H1 (cell line): ENCODE measurements around the gene TP63. TPM values are rescaled to one million over a fixed set of nuclear protein-coding genes. Genes with fewer than 3 reads are reported as not detected.

Experiments used
- CTCF ChIA-PET: fragments of 300-600 bp; sonication (Branson Sonifier 250); formaldehyde crosslinking; loops from one replicate; lab custom pipeline; 2021; ENCODE audit not compliant: partially characterized antibody; lab: Charles Lee
- POLR2A ChIA-PET: fragments of 300-600 bp; sonication (Branson Sonifier 250); formaldehyde crosslinking; loops from one replicate; lab custom pipeline; 2021; ENCODE audit warnings: inconsistent platforms; ENCODE audit not compliant: partially characterized antibody; lab: Charles Lee
- DNase-seq, 2 experiments: peaks; one replicate each; pipeline versions ENCODE4 v3.0.0 to v3.0.0-alpha.2; 2010 to 2022; ENCODE audit warnings: low spot score in 2 of 2, low read depth in 1 of 2, mixed read lengths in 1 of 2
- FAIRE-seq: peaks from 2 replicates; lab custom pipeline; 2011; peaks lifted over from hg19 to GRCh38; lab: Jason Lieb, UNC
- H2AFZ ChIP-seq: 2 replicates; pipeline ENCODE4 v1.8.1; 2012; ENCODE audit warnings: low read length, inconsistent platforms
- H2AK5ac ChIP-seq: 2 replicates; pipeline ENCODE4 v1.6.1; 2013; ENCODE audit warnings: low read depth, low read length
- H2BK120ac ChIP-seq: replicated peaks from 2 replicates; pipeline ENCODE3; 2013; ENCODE audit warnings: low read depth, low read length, inconsistent platforms
- H2BK12ac ChIP-seq: 2 replicates; pipeline ENCODE4 v1.6.1; 2013; ENCODE audit warnings: low read depth, low read length
- H2BK15ac ChIP-seq: 2 replicates; pipeline ENCODE4 v1.6.1; 2013; ENCODE audit warnings: low read length
- H2BK20ac ChIP-seq: 2 replicates; pipeline ENCODE4 v1.6.1; 2013; ENCODE audit warnings: low read length
- H2BK5ac ChIP-seq: 2 replicates; pipeline ENCODE4 v1.6.1; 2013; ENCODE audit warnings: low read depth, low read length
- H3K14ac ChIP-seq: 2 replicates; pipeline ENCODE4 v1.6.1; 2013; ENCODE audit warnings: inconsistent platforms; ENCODE audit not compliant: insufficient read length
- H3K18ac ChIP-seq: 2 replicates; pipeline ENCODE4 v1.6.1; 2013; ENCODE audit warnings: low read length; ENCODE audit errors: extremely low read depth
- H3K23ac ChIP-seq: 2 replicates; pipeline ENCODE4 v1.6.1; 2013; ENCODE audit warnings: inconsistent platforms; ENCODE audit not compliant: insufficient read length
- H3K23me2 ChIP-seq: 2 replicates; pipeline ENCODE4 v1.6.1; 2013; ENCODE audit warnings: low read depth, low read length
- H3K27ac ChIP-seq: 2 replicates; pipeline ENCODE4 v1.6.1; 2011; ENCODE audit warnings: low read depth, low read length, inconsistent platforms
- H3K27me3 ChIP-seq, 4 experiments: replicated peaks in 1 of 4; 1 replicate in 1 of 4; 2 replicates in 3 of 4; pipeline versions ENCODE4 v1.6.1 to v1.8.1; 2011 to 2013; ENCODE audit warnings: low read length in 3 of 4, mild to moderate bottlenecking in 3 of 4, inconsistent platforms in 2 of 4, mixed read lengths in 2 of 4, moderate library complexity in 1 of 4; ENCODE audit not compliant: control insufficient read depth in 3 of 4, insufficient read depth in 3 of 4; ENCODE audit errors: extremely low read depth in 1 of 4
- H3K36me3 ChIP-seq, 4 experiments: 2 replicates each; pipeline versions ENCODE4 v1.6.1 to v1.8.1; 2011 to 2013; ENCODE audit warnings: mild to moderate bottlenecking in 4 of 4, low read length in 3 of 4, moderate library complexity in 2 of 4, control low read depth in 1 of 4, inconsistent platforms in 1 of 4; ENCODE audit not compliant: insufficient read depth in 4 of 4, control insufficient read depth in 2 of 4
- H3K4ac ChIP-seq: replicated peaks from 2 replicates; pipeline ENCODE3; 2013; ENCODE audit warnings: low read length, low read depth, mixed read lengths, inconsistent platforms; ENCODE audit not compliant: insufficient read length
- H3K4me1 ChIP-seq, 4 experiments: replicated peaks in 1 of 4; 1 replicate in 1 of 4; 2 replicates in 3 of 4; pipeline versions ENCODE4 v1.6.1 to v1.8.1; 2011 to 2013; ENCODE audit warnings: low read length in 3 of 4, inconsistent platforms in 2 of 4, mixed read lengths in 1 of 4; ENCODE audit not compliant: insufficient read depth in 4 of 4, control insufficient read depth in 3 of 4
- H3K4me2 ChIP-seq, 2 experiments: 2 replicates each; pipeline versions ENCODE4 v1.6.1 to v1.8.1; 2011 to 2013; ENCODE audit warnings: low read depth in 2 of 2, low read length in 2 of 2, control low read depth in 1 of 2, inconsistent platforms in 1 of 2, mild to moderate bottlenecking in 1 of 2; ENCODE audit not compliant: insufficient read depth in 1 of 2
- H3K4me3 ChIP-seq, 4 experiments: fragments of 200-600, 300-600 bp in 1 of 4; sonication (generic), shearing (Covaris generic), sonication (Bioruptor Twin) in 1 of 4; 2 replicates each; pipeline versions ENCODE4 v1.5.1 to v1.8.1; 2011 to 2016; ENCODE audit warnings: low read length in 4 of 4, low read depth in 3 of 4, control low read depth in 2 of 4, inconsistent platforms in 2 of 4, mild to moderate bottlenecking in 2 of 4, mixed read lengths in 1 of 4, moderate library complexity in 1 of 4; ENCODE audit not compliant: insufficient read depth in 2 of 4; ENCODE audit errors: extremely low read depth in 1 of 4
- H3K56ac ChIP-seq: replicated peaks from 2 replicates; pipeline ENCODE3; 2013; ENCODE audit warnings: low read depth, mild to moderate bottlenecking, mixed read lengths, low read length, inconsistent platforms; ENCODE audit not compliant: insufficient read length
- H3K79me1 ChIP-seq: 2 replicates; pipeline ENCODE4 v1.6.1; 2013; ENCODE audit warnings: low read depth, low read length, control low read depth
- H3K79me2 ChIP-seq, 2 experiments: 2 replicates each; pipeline versions ENCODE4 v1.6.1 to v1.8.1; 2012 to 2013; ENCODE audit warnings: low read length in 2 of 2, mild to moderate bottlenecking in 2 of 2, inconsistent platforms in 1 of 2; ENCODE audit not compliant: insufficient read depth in 2 of 2, control insufficient read depth in 1 of 2
- H3K9ac ChIP-seq, 4 experiments: replicated peaks in 1 of 4; 1 replicate in 1 of 4; 2 replicates in 3 of 4; pipeline versions ENCODE4 v1.6.1 to v1.8.1; 2011 to 2013; ENCODE audit warnings: low read depth in 3 of 4, low read length in 3 of 4, control low read depth in 2 of 4, mild to moderate bottlenecking in 2 of 4, moderate library complexity in 2 of 4, inconsistent platforms in 1 of 4; ENCODE audit errors: extremely low read depth in 1 of 4
- H3K9me3 ChIP-seq, 2 experiments: 2 replicates each; pipeline versions ENCODE4 v1.6.1 to v1.8.1; 2012 to 2013; ENCODE audit warnings: mild to moderate bottlenecking in 2 of 2, moderate library complexity in 2 of 2, control low read depth in 1 of 2, inconsistent platforms in 1 of 2, low read depth in 1 of 2, low read length in 1 of 2, mixed read lengths in 1 of 2; ENCODE audit not compliant: insufficient read depth in 2 of 2
- H4K20me1 ChIP-seq, 2 experiments: replicated peaks in 1 of 2; 2 replicates each; pipeline versions ENCODE3 to v1.8.1; 2011 to 2013; ENCODE audit warnings: inconsistent platforms in 2 of 2, low read length in 2 of 2, mild to moderate bottlenecking in 1 of 2; ENCODE audit not compliant: insufficient read depth in 2 of 2, control insufficient read depth in 1 of 2
- H4K5ac ChIP-seq: 2 replicates; pipeline ENCODE4 v1.6.1; 2013; ENCODE audit warnings: low read length, low read depth, mixed read lengths, inconsistent platforms; ENCODE audit not compliant: insufficient read length
- H4K8ac ChIP-seq: 2 replicates; pipeline ENCODE4 v1.8.0; 2013; ENCODE audit warnings: mild to moderate bottlenecking, moderate library complexity, low read length, inconsistent platforms; ENCODE audit not compliant: insufficient read depth; ENCODE audit errors: extremely low read depth
- H4K91ac ChIP-seq: replicated peaks from 2 replicates; pipeline ENCODE3; 2013; ENCODE audit warnings: low read length, mixed read lengths, inconsistent platforms; ENCODE audit not compliant: insufficient read length
- CHD1 ChIP-seq: IDR thresholded peaks from 2 replicates; pipeline ENCODE4 v1.6.1; 2012; ENCODE audit warnings: low read depth, low read length, improper control_type of control experiment
- KDM4A ChIP-seq: IDR thresholded peaks from one replicate; pipeline ENCODE4 v1.7.1; 2012; ENCODE audit warnings: low read depth, mild to moderate bottlenecking, moderate library complexity, low read length, inconsistent platforms; ENCODE audit not compliant: severe bottlenecking
- WGBS, 2 experiments: shearing (Covaris generic) in 1 of 2; methylation state at CpG; one replicate each; pipeline versions ENCODE4 v1.1.6 to v1.1.7; 2013 to 2015; ENCODE audit warnings: low lambda C conversion rate in 2 of 2, mixed read lengths in 2 of 2, inconsistent platforms in 1 of 2, low coverage in 1 of 2, missing lambda C conversion rate in 1 of 2; ENCODE audit not compliant: insufficient replicate concordance in 2 of 2, insufficient coverage in 1 of 2, insufficient read length in 1 of 2; ENCODE audit errors: extremely low coverage in 1 of 2, missing lambda C conversion rate in 1 of 2; 5-methylcytosine and 5-hydroxymethylcytosine counted together
- polyA plus RNA-seq, 7 experiments: library from polyadenylated mRNA; depleted of rRNA in 3 of 7; stranded (reverse) in 5 of 7; unstranded in 2 of 7; fragments of >200 nt in 5 of 7; fragments of 200-250 nt in 2 of 7; gene quantifications; 1 replicate in 5 of 7; 2 replicates in 1 of 7; 4 replicates in 1 of 7; pipeline versions ENCODE4 v1.2.1 to v1.2.3, GENCODE V29; 2011 to 2013; ENCODE audit warnings: missing spikeins in 2 of 7, mixed read lengths in 2 of 7
- total RNA-seq: library from RNA; stranded (reverse); fragmentation: NEBNext Ultra II Directional; extraction: Animal tissue kit (Norgen Biotek cat#: 25700); gene quantifications from 2 replicates; pipeline ENCODE4 v1.2.1, GENCODE V29; 2021

Gene TP63
- total and polyA plus RNA-seq, 2 of the 8 experiments (the other 6 are each of a cell fraction or from before 2014, with no cell fraction given), result not detected

DNA sequence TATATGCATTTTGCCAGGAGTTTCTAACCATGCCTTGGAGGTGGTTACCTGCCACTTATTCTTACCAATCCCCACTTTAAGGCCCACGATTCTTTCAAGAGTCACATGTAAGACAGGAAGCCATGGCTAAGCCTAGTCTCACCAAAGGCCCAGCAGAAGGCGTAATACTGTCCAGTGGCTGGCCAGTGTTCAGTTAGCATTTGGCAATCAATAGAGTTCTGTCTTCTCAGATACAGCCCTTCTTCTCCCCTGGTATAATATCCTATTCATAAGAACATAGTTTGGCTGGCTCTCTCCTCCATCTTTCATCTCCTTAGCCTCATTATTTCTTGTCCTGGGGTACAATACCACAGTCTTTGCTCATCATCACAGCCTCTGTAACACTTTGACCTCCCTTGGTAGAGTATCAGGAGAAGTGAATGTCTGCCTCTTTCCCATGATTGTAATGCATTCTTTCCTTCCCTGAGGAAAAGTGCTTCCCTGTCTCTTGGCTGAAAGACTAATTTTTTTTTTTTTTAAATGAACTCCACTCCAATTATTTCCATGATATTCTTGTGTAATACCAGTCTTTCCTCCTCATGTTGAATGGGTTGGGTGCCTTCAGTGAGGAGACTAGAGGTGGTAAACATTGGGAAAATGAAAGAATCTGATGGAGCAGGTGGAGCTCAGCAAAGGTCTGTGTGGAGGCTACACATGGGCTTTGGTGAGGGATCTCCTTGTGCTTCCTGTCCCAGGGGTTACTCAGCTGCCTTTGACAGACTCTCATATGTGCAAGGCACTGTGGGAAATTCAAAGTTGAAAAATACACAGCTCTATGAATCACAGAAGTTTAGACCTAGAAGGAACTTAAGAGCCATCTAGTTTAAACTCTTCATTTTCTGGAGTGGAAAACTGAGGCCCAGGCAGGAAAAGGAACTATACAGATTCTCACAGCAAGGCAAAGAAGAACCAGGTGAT, 271.3 kb downstream of the TP63 start:
- Histone ChIP-seq H2BK15ac (no peak overlapping the region), H3K27me3 (peaks cover 0 to 1% (median 0%) of the 10 kb centered on the region in 4 experiments; a peak in 1 of 7 replicates), H3K9ac (no peak overlapping the region), H3K4me3 (no peak overlapping the region), H3K79me1 (no peaks in the 10 kb centered on the region), H3K23ac (no peak overlapping the region), H4K91ac (no peak overlapping the region), H3K4ac (no peak overlapping the region), H2AK5ac (no peak overlapping the region), H3K9me3 (no peaks in the 10 kb centered on the region), H2BK20ac (no peak overlapping the region), H2BK120ac (no peak overlapping the region), H2BK12ac (no peak overlapping the region), H3K18ac (no peak overlapping the region), H3K14ac (no peak overlapping the region), H2AFZ (no peak overlapping the region; the same call in 1 of the 2 replicates), H3K23me2 (no peaks in the 10 kb centered on the region), H4K8ac (no peak overlapping the region), H4K5ac (no peak overlapping the region), H4K20me1 (no peaks in the 10 kb centered on the region), H3K27ac (no peak overlapping the region), H3K4me1 (no peaks in the 10 kb centered on the region), H3K36me3 (no peaks in the 10 kb centered on the region), H2BK5ac (no peak overlapping the region), H3K4me2 (no peak overlapping the region), H3K79me2 (no peaks in the 10 kb centered on the region), H3K56ac (no peak overlapping the region)
- DNase-seq (no peak), FAIRE-seq (no peak)
- CTCF ChIA-PET, result interaction anchor here (0.6 to 1.6 kb wide), 2 partner anchors 11 to 220 kb away, joined by 3 to 4 read pairs; no protein-coding TSS in a partner anchor
- WGBS, 2 experiments, result 88% methylated on average over 2 of the region's 2 CpGs; no CpG with 5 or more reads in 1 of the 2 experiments
- POLR2A ChIA-PET, result no interaction called here
- TF ChIP-seq CHD1 (no peak), KDM4A (no peak)
